ENCODE data around the gene APP. TPM values are rescaled to one million over a fixed set of nuclear protein-coding genes. Genes with fewer than 3 reads are reported as not detected.

The APP gene
- total RNA-seq, 2 experiments from 2014 or later, result 0.55 TPM; not detected in 1

- Histone ChIP-seq H3K79me2 (ENCODE audit: insufficient read depth, low read depth, low read length) (no peaks in the 10 kb centered on the region), H3K27ac (ENCODE audit: low read depth, low read length, poor library complexity, severe bottlenecking) (no peak overlapping the region), H3K9me3 (ENCODE audit: low read length) (no peaks in the 10 kb centered on the region), H3K36me3 (ENCODE audit: insufficient read depth, low read length) (no peaks in the 10 kb centered on the region), H3K4me3 (ENCODE audit: low read depth, low read length, poor library complexity, severe bottlenecking) (no peak overlapping the region), H3K9me2 (ENCODE audit: insufficient read depth, low read length) (no peaks in the 10 kb centered on the region), H4K20me1 (ENCODE audit: insufficient read depth, low read length) (no peaks in the 10 kb centered on the region), H2AFZ (ENCODE audit: low read length) (no peak overlapping the region), H3K4me1 (ENCODE audit: insufficient read depth, low read length, poor library complexity, severe bottlenecking) (no peaks in the 10 kb centered on the region), H3K4me2 (ENCODE audit: low read length) (no peak overlapping the region)
- ChIA-PET POLR2A (interaction anchor here (0.6 to 0.9 kb wide), 2 partner anchors 105 to 273 kb away, joined by 3 to 6 read pairs; no protein-coding TSS in a partner anchor), CTCF (ENCODE audit: unreplicated experiment) (no interaction called here)
- peak; percentile 2 for DNase-seq (ENCODE audit: low spot score)
- no TSS peak for BruUV-seq (replicated peaks)
- TF ChIP-seq EZH2phosphoT487 (IDR thresholded peaks at IDR 0.05; ENCODE audit: borderline replicate concordance, low read depth, low read length) (no peak), CTCF (conservative IDR thresholded peaks at IDR 0.05; ENCODE audit: low read length) (peak; percentile 45)
- intact Hi-C loops (cut with micrococcal nuclease; ENCODE audit: unreplicated experiment), result no loop called here
Measured at GRCh38 chr21:25871566-25871965, 299.0 kb downstream of the APP start.

DNA sequence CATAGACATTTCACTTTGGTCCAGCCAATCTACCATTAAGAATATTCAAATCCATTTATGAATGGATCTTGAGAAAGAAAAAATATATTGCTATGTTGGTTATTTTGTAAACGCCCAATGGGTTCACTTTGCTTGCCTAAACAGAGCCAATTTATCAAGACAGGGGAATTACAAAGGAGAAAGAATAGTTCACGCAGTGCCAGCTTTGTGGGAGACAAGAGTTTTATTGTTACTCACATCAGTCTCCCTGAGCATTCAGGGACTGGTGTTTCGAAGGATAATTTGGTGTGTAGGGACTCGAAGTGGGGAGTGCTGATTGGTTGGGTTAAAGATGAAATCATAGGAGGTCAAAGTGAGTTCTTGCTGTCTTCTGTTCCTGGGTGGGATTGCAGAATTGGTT lies 300.5 kb downstream of the APP start:
- H3K4me3 ChIP-seq (ENCODE audit: low read depth, low read length, poor library complexity, severe bottlenecking), result no peak overlapping the region
- no peak overlapping the region for H3K27ac ChIP-seq (ENCODE audit: low read depth, low read length, poor library complexity, severe bottlenecking)
- no peaks in the 10 kb centered on the region for H3K79me2 ChIP-seq (ENCODE audit: insufficient read depth, low read depth, low read length)
- POLR2A ChIA-PET, result interaction anchor here (0.7 kb wide), 2 partner anchors 65 to 70 kb away, joined by 3 read pairs; no protein-coding TSS in a partner anchor
- no TSS peak for BruUV-seq (replicated peaks)
- no peak for TF ChIP-seq EZH2phosphoT487 (IDR thresholded peaks at IDR 0.05; ENCODE audit: borderline replicate concordance, low read depth, low read length)
- no peak for TF ChIP-seq CTCF (conservative IDR thresholded peaks at IDR 0.05; ENCODE audit: low read length)
- no peaks in the 10 kb centered on the region for H3K9me2 ChIP-seq (ENCODE audit: insufficient read depth, low read length)
- H3K9me3 ChIP-seq (ENCODE audit: low read length), result no peaks in the 10 kb centered on the region
- CTCF ChIA-PET (ENCODE audit: unreplicated experiment), result no interaction called here
- H2AFZ ChIP-seq (ENCODE audit: low read length), result no peak overlapping the region
- no peak for DNase-seq (ENCODE audit: low spot score)
- no peaks in the 10 kb centered on the region for H4K20me1 ChIP-seq (ENCODE audit: insufficient read depth, low read length)
- H3K4me2 ChIP-seq (ENCODE audit: low read length), result no peak overlapping the region
- no peaks in the 10 kb centered on the region for H3K4me1 ChIP-seq (ENCODE audit: insufficient read depth, low read length, poor library complexity, severe bottlenecking)
- intact Hi-C loops (cut with micrococcal nuclease; ENCODE audit: unreplicated experiment), result no loop called here
- no peaks in the 10 kb centered on the region for H3K36me3 ChIP-seq (ENCODE audit: insufficient read depth, low read length)

DNA sequence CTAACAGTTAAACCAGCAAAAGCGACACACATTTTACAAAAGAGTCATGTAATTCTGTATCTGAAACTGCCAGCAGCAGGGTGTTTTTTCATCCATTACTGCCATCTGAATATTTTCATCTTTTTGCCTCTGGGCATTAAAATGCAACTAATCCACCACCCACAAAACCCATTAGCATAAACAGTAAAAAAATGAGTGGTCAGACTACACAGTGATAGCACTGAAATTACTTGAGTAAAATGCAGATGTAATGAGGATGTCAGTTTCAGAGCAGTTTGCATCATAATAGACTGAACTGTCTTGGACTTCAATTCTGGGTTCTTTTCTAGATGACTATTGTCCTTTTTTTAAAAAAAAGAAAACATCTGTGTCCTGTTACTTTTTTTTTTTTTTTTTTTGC lies 303.5 kb downstream of the APP start:
- H3K4me3 ChIP-seq (ENCODE audit: low read depth, low read length, poor library complexity, severe bottlenecking), result no peak overlapping the region
- no peaks in the 10 kb centered on the region for H4K20me1 ChIP-seq (ENCODE audit: insufficient read depth, low read length)
- no peaks in the 10 kb centered on the region for H3K79me2 ChIP-seq (ENCODE audit: insufficient read depth, low read depth, low read length)
- H2AFZ ChIP-seq (ENCODE audit: low read length), result no peak overlapping the region
- no TSS peak for BruUV-seq (replicated peaks)
- H3K4me1 ChIP-seq (ENCODE audit: insufficient read depth, low read length, poor library complexity, severe bottlenecking), result no peaks in the 10 kb centered on the region
- no peak overlapping the region for H3K27ac ChIP-seq (ENCODE audit: low read depth, low read length, poor library complexity, severe bottlenecking)
- intact Hi-C loops (cut with micrococcal nuclease; ENCODE audit: unreplicated experiment), result no loop called here
- DNase-seq (ENCODE audit: low spot score), result no peak
- H3K9me2 ChIP-seq (ENCODE audit: insufficient read depth, low read length), result no peaks in the 10 kb centered on the region
- ChIA-PET CTCF (ENCODE audit: unreplicated experiment) (no interaction called here), POLR2A (interaction anchor here (0.7 kb wide), 3 partner anchors 87 to 1918 kb away, joined by 3 to 5 read pairs (median 4); no protein-coding TSS in a partner anchor)
- no peaks in the 10 kb centered on the region for H3K36me3 ChIP-seq (ENCODE audit: insufficient read depth, low read length)
- no peaks in the 10 kb centered on the region for H3K9me3 ChIP-seq (ENCODE audit: low read length)
- no peak for TF ChIP-seq CTCF (conservative IDR thresholded peaks at IDR 0.05; ENCODE audit: low read length)
- no peak for TF ChIP-seq EZH2phosphoT487 (IDR thresholded peaks at IDR 0.05; ENCODE audit: borderline replicate concordance, low read depth, low read length)
- H3K4me2 ChIP-seq (ENCODE audit: low read length), result no peak overlapping the region
